GM04503 (cell line): Measurements from ENCODE around the gene B3GNT8.
"Not testable (repeated sequence)": the region's sequence is repeated elsewhere in the genome, so short reads cannot be mapped to it uniquely, and the experiment has no call there.

Experiments
- DNase-seq: peaks from one replicate; pipeline ENCODE4 v3.0.0-alpha.2; 2012; ENCODE audit warnings: low read depth

The B3GNT8 gene

DNA sequence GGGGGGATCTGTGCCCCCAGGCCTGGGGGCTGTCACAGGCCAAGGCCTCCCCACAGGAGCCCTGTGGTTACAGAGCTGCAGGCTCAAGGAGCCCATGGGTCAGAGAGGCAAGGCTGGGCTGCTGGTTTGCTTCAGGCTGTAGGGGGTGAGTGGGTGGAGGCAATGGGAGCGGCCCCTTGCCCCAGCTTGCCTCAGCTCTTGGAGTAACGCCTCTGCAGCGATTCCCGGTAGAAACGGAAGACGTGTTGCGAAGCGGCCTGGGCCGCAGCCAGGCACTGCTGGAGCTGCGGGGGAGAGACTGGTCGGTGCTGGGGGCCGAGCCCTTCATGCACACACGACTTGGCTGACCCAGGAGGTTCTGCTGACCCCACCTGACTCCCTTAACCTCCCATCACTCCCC is 40.7 kb downstream of the B3GNT8 start:
- no peak for DNase-seq

- no peak for DNase-seq
Measured at GRCh38 chr19:41384351-41384750, 42.8 kb downstream of the B3GNT8 start.

- DNase-seq = not testable (repeated sequence)
Measured at GRCh38 chr19:41381536-41381935, 45.6 kb downstream of the B3GNT8 start.

GRCh38 chr19:41377977-41378709 is 49.0 kb downstream of the B3GNT8 start:
- DNase-seq = no peak

GRCh38 chr19:41376998-41377365 is 50.2 kb downstream of the B3GNT8 start:
- DNase-seq = no peak

GRCh38 chr19:41376241-41376997 is 50.8 kb downstream of the B3GNT8 start, which contains the start of gene TMEM91:
Gene TMEM91, plus strand, starts transcription at chr19:41376533. Its CDS starts 1,777 bp downstream, at chr19:41378310.
- DNase-seq = no peak
